ENCODE measurements around the gene GPC5.

DNA sequence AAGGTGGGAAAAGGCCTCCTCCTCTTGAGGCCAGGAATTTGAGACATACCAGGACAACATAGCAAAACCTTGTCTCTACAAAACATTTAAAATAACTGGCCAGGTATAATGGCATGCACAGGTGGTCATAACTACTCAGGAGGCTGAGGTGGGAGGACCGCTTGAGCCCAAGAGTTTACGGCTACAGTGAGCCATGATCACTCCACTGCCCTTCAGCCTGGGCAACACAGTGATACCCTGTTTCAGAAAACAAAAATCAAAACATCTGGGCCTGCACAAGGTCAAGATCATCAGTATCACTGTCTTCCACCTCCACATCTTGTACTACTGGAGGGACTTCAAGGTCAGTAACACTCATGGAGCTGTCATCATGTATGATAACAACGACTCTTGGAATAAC is 1085.5 kb downstream of the GPC5 start:
- TF ChIP-seq, protein P1, sequence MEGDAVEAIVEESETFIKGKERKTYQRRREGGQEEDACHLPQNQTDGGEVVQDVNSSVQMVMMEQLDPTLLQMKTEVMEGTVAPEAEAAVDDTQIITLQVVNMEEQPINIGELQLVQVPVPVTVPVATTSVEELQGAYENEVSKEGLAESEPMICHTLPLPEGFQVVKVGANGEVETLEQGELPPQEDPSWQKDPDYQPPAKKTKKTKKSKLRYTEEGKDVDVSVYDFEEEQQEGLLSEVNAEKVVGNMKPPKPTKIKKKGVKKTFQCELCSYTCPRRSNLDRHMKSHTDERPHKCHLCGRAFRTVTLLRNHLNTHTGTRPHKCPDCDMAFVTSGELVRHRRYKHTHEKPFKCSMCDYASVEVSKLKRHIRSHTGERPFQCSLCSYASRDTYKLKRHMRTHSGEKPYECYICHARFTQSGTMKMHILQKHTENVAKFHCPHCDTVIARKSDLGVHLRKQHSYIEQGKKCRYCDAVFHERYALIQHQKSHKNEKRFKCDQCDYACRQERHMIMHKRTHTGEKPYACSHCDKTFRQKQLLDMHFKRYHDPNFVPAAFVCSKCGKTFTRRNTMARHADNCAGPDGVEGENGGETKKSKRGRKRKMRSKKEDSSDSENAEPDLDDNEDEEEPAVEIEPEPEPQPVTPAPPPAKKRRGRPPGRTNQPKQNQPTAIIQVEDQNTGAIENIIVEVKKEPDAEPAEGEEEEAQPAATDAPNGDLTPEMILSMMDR (IDR thresholded peaks at IDR 0.05 in 4 of 5, conservative IDR thresholded peaks at IDR 0.05 in 1 of 5): no peak
- no peak for TF ChIP-seq POLR2A (IDR thresholded peaks at IDR 0.05)

All from gastrocnemius medialis (tissue), 4 donors.